Hypothalamus (tissue), 51 donors: ENCODE measurements around the gene DPM3.
A peak's percentile ranks its signal among the peaks of the same experiment; 100 is the strongest.

ENCODE experiments used
- DNase-seq, 51 donors: peaks; one replicate each; lab custom pipeline; 2025; lab: John Stamatoyannopoulos, UW

The DPM3 gene

DNA sequence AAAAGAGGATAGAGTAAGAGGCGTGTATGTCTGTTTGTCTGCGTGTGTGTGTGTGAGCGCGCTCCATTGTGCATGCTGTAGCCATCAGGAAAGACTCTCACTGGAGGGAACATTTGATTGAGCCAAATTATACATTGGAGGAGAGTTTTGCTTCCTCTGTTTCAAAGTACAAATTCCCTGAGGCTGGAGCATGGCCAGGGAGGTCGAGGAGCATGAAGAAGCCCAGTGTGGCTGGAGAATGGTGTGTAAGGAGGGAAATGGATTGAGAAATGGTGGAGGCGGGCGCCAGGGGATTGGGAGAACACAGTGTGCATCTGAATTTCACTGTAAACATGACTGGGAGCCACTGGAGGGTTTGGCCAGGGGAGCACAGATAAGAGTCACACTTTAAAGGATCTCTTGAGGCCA, 34.7 kb downstream of the DPM3 start:
- DNase-seq, result no peak

DNA sequence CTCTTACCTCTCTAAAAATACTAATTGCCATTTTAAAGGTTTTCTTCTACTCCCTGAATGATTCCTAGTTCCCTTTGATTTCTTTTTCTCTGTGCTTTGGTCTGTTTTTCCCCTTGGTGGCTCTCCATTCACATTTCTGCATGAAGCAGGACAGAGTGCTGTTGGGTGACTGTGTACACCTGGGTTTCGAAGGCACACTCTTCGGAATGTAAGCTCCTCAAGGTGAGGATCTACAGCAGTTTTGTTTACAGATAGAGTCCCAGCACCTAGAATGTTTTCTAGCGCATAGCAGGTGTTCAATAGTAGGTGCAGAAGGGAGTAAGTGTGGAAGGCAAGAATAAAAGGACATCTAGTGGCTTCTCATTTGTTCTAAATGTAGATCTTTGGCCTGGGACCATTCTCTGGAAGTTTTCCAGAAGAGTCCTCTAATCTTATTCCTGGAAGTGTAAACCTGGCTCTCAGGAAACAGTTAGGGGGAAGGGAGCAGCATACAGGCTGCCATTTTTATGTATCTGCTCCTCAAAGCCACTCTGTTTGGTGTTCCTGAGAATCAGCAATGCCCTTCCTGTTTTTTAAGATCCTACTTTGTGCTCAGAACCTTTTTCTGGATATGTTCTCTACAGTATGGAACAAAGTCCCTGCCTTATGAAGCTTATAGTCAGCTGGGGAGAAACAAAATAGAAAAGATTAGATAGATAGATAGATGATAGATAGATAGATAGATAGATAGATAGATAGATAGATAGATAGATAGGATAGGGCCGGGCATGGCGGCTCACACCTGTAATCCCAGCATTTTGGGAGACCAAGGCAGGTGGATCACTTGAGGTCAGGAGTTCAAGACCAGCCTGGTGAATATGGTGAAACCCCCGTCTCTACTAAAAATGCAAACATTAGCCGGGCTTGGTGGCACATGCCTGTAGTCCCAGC, 35.5 kb downstream of the DPM3 start:
- no peak for DNase-seq

DNA sequence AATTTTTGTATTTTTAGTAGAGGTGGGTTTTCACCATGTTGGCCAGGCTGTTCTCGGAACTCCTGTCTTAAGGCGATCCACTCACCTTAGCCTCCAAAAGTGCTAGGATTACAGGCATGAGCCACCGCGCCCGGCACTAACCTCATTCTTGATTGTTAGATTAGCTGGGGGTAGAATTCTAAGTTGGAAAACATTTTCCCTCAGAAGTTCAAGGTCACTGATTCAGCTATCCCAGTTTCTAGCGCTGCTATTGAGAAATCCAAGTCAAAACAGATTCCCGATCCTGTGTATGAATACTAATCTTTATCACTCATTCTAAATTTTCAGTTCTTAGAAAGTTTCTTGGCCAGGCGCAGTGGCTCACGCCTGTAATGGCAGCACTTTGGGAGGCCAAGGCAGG, 37.0 kb downstream of the DPM3 start:
- no peak for DNase-seq

DNA sequence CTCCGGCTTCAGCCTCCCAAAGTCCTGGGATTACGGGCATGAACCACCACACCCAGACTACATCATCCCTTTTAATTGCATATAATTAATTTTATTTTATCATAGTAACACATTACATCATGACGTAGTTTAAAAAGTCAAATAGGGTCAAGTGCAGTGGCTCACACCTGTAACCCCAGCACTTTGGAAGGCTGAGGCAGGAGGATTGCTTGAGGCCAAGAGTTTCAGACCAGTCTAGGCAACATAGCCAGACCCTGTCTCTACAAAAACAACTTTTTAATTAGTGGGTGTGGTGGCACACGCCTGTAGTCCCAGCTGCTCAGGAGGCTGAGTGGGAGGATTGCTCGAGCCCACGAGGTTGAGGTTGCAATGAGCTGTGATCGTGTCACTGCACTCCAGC, 41.0 kb downstream of the DPM3 start:
- no peak for DNase-seq

DNA sequence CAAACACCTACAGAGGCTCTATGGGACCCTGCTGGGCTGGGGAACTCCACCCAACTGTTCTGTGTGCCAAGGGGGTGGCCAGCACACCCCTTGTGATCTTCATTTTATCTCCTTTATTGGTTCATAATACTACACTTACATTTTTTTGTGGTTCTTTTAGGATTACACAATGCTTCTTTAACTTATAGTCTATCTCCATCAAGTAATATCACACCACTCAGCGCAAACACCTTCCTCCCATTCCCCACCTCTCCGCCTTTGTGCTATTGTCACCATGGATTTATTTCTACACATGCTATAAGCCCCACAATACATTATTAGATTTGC, 45.7 kb downstream of the DPM3 start:
- DNase-seq, result no peak

DNA sequence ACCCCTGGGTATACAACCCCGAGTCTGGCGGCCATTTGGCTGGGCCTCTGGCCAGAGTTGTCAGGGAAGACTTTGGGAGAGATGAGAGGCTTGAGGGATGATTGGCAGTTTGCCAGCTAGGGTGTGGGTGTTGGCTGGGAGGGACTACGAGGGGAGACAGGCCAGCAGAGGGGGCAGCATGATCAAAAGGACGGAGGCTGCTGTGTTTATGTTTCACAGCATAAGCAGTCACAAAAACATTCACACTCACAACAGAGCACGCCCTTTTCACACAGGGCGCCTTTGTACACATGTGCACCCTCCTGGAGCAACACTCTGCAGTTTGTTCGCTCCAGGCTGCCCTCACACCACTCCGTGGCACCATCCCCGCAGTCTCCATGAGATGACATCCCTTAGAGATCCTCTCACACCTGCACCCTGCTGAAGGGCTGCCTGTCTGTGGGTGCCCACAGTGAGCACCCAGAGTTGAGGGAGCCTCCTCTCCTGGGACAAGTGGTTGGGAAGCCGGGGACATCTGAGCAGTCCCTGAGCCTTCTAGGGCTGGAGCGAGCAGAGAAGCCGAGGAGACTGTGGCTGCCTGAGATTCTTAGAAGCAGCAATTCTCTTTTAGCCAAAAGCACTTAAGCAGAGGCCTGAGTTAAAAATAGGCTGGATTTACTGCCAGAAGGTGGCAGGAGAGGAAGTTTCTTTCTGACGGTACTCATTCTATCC, 46.3 kb downstream of the DPM3 start:
- peak in 26 of 51 donors; percentile 16 to 79 (median 44) for DNase-seq

DNA sequence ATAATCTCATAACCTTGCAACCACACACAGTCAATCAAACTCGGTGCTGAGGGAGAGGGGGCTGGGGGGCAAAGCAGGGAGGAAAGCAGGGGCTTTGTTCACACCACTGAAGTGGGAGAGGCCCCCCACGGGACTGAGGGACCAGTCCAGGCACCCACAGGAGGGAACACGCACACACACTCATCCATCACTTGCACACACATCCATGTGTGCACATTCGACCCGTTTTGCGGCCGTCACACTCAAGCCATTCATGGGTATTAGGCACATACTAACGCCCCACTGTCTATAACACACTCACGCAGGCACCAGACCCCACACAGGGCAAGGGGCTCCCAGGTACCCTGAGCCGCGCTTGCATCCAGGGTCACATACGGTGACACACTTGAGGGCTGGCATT, 47.7 kb downstream of the DPM3 start:
- DNase-seq, result no peak

DNA sequence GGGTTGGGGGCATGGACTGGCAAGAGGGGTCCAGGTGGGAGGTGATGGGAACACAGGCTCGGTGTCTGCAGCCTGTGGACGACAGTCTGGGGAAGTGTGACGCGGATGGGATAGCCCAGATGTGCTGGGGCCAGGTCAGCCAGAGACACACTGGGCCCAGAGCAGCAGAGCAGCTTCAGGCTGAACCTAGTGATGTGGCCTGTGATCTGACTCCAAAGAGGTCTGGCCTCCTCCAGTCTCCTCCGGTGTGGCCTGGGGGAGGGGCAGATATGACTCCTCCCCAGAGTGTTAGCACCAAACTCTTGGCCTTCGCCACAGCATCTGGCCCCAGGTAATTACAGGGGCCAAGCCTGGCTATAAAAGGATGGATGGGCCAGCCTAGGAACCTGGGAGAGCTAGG, 48.2 kb downstream of the DPM3 start:
- DNase-seq, result no peak

DNA sequence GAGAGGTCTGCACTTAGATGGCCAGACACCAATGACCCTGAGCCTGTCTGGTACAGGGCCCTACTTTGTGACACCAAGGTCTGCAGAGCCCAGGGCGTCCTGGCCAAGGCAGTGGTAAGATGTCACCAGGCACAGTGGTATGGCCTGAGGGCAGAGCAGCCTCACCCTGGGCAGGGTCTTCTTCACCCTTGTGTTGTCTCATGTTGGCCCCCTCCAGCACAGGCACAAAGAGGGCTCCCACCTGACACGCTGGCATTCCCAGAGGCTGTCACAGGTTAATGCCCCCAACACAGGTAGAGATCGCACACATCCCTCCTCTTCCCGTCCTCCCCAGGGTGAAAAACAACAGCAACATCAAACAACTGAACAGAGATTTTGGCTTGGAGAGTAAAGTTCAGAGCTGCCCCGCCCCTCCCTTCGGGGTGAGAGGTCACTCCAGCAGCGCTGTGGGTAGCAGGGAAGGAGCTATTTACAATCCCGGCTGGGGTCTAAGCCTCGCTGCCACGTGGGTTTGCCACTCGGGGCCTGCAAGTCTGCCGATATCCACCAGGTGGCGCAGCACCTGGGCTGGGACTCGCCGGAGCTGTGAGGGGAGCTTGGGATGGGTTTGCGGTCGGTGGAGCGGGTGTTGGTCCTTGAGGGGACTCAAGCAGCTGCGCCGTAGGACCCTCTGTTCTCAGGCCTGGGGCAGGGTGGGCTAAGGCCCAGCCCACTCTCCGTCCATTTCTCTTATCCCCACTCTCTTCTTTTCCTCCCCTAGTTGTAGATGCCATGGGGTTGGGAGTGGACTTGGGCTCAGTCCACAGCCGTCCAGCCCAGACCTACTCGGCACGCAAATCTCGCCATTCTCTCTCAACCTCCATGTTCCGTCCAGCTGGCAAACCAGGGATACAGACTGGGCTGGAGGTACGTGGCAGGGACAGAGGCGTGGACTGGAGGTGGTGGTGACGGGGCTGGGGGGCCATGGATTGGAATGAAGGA, 49.0 kb downstream of the DPM3 start:
- peak in 46 of 51 donors; percentile 19 to 83 (median 61) for DNase-seq
